GM21723 (cell line): ENCODE measurements around the gene WWP2.

Source experiments
- ATAC-seq: cut with Tn5 transposase; IDR thresholded peaks from one replicate; pipeline ENCODE4 v1.9.1; 2021; ENCODE audit warnings: mild to moderate bottlenecking, moderate library complexity; ENCODE audit not compliant: unreplicated experiment

The WWP2 gene

GRCh38 chr16:69924041-69924775, 162.1 kb downstream of the WWP2 start:
- no peak for ATAC-seq

- no peak for ATAC-seq
Measured at GRCh38 chr16:69924777-69925191, 162.7 kb downstream of the WWP2 start.

GRCh38 chr16:69925311-69925710, 163.2 kb downstream of the WWP2 start:
- ATAC-seq, result no peak

GRCh38 chr16:69926241-69926640, 164.1 kb downstream of the WWP2 start:
- ATAC-seq, result no peak

GRCh38 chr16:69927056-69927757, 165.1 kb downstream of the WWP2 start:
- ATAC-seq, result no peak

GRCh38 chr16:69928856-69929400, 166.8 kb downstream of the WWP2 start:
- ATAC-seq, result no peak

- no peak for ATAC-seq
Measured at GRCh38 chr16:69929480-69929879, 167.3 kb downstream of the WWP2 start.

GRCh38 chr16:69930117-69930776, 168.1 kb downstream of the WWP2 start:
- ATAC-seq, result no peak

GRCh38 chr16:69931631-69932030, 169.5 kb downstream of the WWP2 start:
- no peak for ATAC-seq

GRCh38 chr16:69932228-69932627, 170.1 kb downstream of the WWP2 start:
- ATAC-seq, result no peak

GRCh38 chr16:69932691-69933392, 170.7 kb downstream of the WWP2 start:
- no peak for ATAC-seq

GRCh38 chr16:69934044-69934443, 171.9 kb downstream of the WWP2 start:
- ATAC-seq, result no peak

GRCh38 chr16:69934751-69935150, 172.6 kb downstream of the WWP2 start:
- ATAC-seq, result no peak

- ATAC-seq, result no peak
Measured at GRCh38 chr16:69935278-69935711, 173.2 kb downstream of the WWP2 start.

- no peak for ATAC-seq
Measured at GRCh38 chr16:69935740-69936139, 173.6 kb downstream of the WWP2 start.

- ATAC-seq, result no peak
Measured at GRCh38 chr16:69936252-69936651, 174.1 kb downstream of the WWP2 start.

- no peak for ATAC-seq
Measured at GRCh38 chr16:69936751-69937211, 174.6 kb downstream of the WWP2 start.

- no peak for ATAC-seq
Measured at GRCh38 chr16:69937465-69937951, 175.4 kb downstream of the WWP2 start.

- no peak for ATAC-seq
Measured at GRCh38 chr16:69938981-69939820, 177.1 kb downstream of the WWP2 start.
